Measurements from ENCODE around the gene DGUOK. TPM values are rescaled to one million over a fixed set of nuclear protein-coding genes. Genes with fewer than 3 reads are reported as not detected.

DGUOK gene
- total RNA-seq, 1 experiment from 2014 or later: 100 TPM

DNA sequence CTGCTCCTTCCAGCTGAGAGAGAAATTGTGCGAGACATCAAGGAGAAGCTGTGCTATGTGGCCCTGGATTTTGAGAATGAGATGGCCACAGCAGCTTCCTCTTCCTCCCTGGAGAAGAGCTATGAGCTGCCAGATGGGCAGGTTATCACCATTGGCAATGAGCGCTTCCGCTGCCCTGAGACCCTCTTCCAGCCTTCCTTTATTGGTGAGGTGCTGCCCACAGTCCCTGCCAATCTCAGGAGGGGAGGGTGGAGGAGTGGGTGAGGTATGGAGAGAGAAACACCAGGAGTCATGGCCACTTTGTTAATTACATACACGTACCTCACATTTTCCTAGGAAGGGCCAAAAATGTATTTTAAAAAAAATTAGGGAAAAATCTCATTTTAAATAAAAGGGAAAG, 12.0 kb upstream of the DGUOK start:
- DNase-seq (ENCODE audit: low read depth, low spot score) (no peak), ATAC-seq (no peak)
- Histone ChIP-seq H3K36me3 (ENCODE audit: control insufficient read depth in 1 of 2, insufficient read depth in 2 of 2, low read length in 2 of 2) (no peaks in the 10 kb centered on the region), H3K4me3 (replicated peaks in 1 of 2; ENCODE audit: low read depth in 1 of 2, low read length in 2 of 2) (no peak overlapping the region), H3K9me3 (ENCODE audit: control insufficient read depth in 1 of 2, insufficient read depth in 1 of 2, low read depth in 1 of 2, low read length in 2 of 2) (no peaks in the 10 kb centered on the region), H3K79me2 (ENCODE audit: insufficient read depth, low read length) (no peaks in the 10 kb centered on the region), H3K27me3 (ENCODE audit: insufficient read depth, low read length) (no peaks in the 10 kb centered on the region), H3K9ac (ENCODE audit: low read length) (no peak overlapping the region), H3K9me2 (ENCODE audit: insufficient read depth) (no peaks in the 10 kb centered on the region), H3K4me1 (ENCODE audit: control insufficient read depth in 1 of 2, insufficient read depth in 2 of 2, low read length in 2 of 2) (no peaks in the 10 kb centered on the region), H4K20me1 (ENCODE audit: insufficient read depth) (no peaks in the 10 kb centered on the region), H3K27ac (ENCODE audit: low read depth, low read length) (no peak overlapping the region), H3K4me2 (ENCODE audit: low read length) (no peak overlapping the region), H2AFZ (ENCODE audit: low read depth, low read length, poor library complexity, severe bottlenecking) (no peak overlapping the region)
- intact Hi-C loops (cut with micrococcal nuclease): no loop called here
- TF ChIP-seq SP1 (IDR thresholded peaks at IDR 0.05; ENCODE audit: low read depth) (no peak), TCF7L2 (IDR thresholded peaks at IDR 0.05; ENCODE audit: borderline replicate concordance, extremely low read depth, insufficient read depth, insufficient read length) (no peak), SIN3A (IDR thresholded peaks at IDR 0.05; ENCODE audit: low read depth) (no peak), ZBTB33 (IDR thresholded peaks at IDR 0.05; ENCODE audit: extremely low read depth, insufficient replicate concordance, low read length) (no peak), FOSL1 (IDR thresholded peaks at IDR 0.05; ENCODE audit: low read depth) (no peak), ELF1 (IDR thresholded peaks at IDR 0.05; ENCODE audit: borderline replicate concordance, low read depth) (no peak), EZH2phosphoT487 (IDR thresholded peaks at IDR 0.05; ENCODE audit: borderline replicate concordance) (no peak), REST (IDR thresholded peaks at IDR 0.05; ENCODE audit: low read depth) (no peak), POLR2AphosphoS5 (IDR thresholded peaks at IDR 0.05; ENCODE audit: low read depth, low read length) (no peak), CEBPB (IDR thresholded peaks at IDR 0.05; ENCODE audit: low read depth) (no peak), ATF3 (IDR thresholded peaks at IDR 0.05) (no peak), YY1 (IDR thresholded peaks at IDR 0.05; ENCODE audit: extremely low read depth, insufficient replicate concordance, low read depth, low read length) (no peak), JUND (IDR thresholded peaks at IDR 0.05) (no peak), CTCF (IDR thresholded peaks at IDR 0.05 in 2 of 3, conservative IDR thresholded peaks at IDR 0.05 in 1 of 3; ENCODE audit: borderline replicate concordance in 1 of 3, insufficient read depth in 1 of 3, low read depth in 2 of 3, low read length in 2 of 3) (no peak), EGR1 (IDR thresholded peaks at IDR 0.05; ENCODE audit: low read depth) (no peak), EZH2 (IDR thresholded peaks at IDR 0.05) (no peak), ZNF274 (IDR thresholded peaks at IDR 0.05; ENCODE audit: low read depth, low read length) (no peak), SRF (IDR thresholded peaks at IDR 0.05; ENCODE audit: low read depth) (no peak), RAD21 (IDR thresholded peaks at IDR 0.05; ENCODE audit: low read depth) (no peak)
- TF ChIP-seq, protein P1, sequence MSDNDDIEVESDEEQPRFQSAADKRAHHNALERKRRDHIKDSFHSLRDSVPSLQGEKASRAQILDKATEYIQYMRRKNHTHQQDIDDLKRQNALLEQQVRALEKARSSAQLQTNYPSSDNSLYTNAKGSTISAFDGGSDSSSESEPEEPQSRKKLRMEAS (IDR thresholded peaks at IDR 0.05): no peak
- POLR2A ChIA-PET: no interaction called here
- CTCF ChIA-PET: no interaction called here
- RAD21 ChIA-PET (ENCODE audit: low non-redundant PET in 1 of 2, low total read pairs in 2 of 2, uncharacterized antibody in 2 of 2, unreplicated experiment in 2 of 2): no interaction called here
- no TSS peak for BruUV-seq (replicated peaks)

Data from HCT116 (cell line).